Stimulated activated CD8-positive, alpha-beta memory T cell treated with anti-CD3 and anti-CD28 coated beads, Interleukin-4, amount 100 ng/mL, for 48 hours (primary cell): ENCODE measurements around the gene GOLGA3.
A peak's percentile ranks its signal among the peaks of the same experiment; 100 is the strongest.
"Not testable (repeated sequence)": the region's sequence is repeated elsewhere in the genome, so short reads cannot be mapped to it uniquely, and the experiment has no call there.

Source experiments
- DNase-seq: peaks from one replicate; pipeline ENCODE4 v3.0.0-alpha.2; 2020

The GOLGA3 gene

GRCh38 chr12:132776816-132777568, 51.7 kb downstream of the GOLGA3 start:
- DNase-seq, result no peak

GRCh38 chr12:132776230-132776625, 52.4 kb downstream of the GOLGA3 start:
- DNase-seq, result not testable (repeated sequence)

GRCh38 chr12:132775502-132776229, 53.0 kb downstream of the GOLGA3 start:
- no peak for DNase-seq

- DNase-seq, result no peak
Measured at GRCh38 chr12:132774646-132775275, 53.9 kb downstream of the GOLGA3 start.

GRCh38 chr12:132774159-132774558, 54.5 kb downstream of the GOLGA3 start:
- no peak for DNase-seq

GRCh38 chr12:132773077-132773955, 55.4 kb downstream of the GOLGA3 start:
- DNase-seq, result no peak

- no peak for DNase-seq
Measured at GRCh38 chr12:132772606-132773005, 56.1 kb downstream of the GOLGA3 start.

- peak; percentile 36 for DNase-seq
Measured at GRCh38 chr12:132771126-132771838, 57.4 kb downstream of the GOLGA3 start.

- DNase-seq, result no peak
Measured at GRCh38 chr12:132766380-132767085, 62.1 kb downstream of the GOLGA3 start.

- DNase-seq, result no peak
Measured at GRCh38 chr12:132765361-132765760, 63.3 kb downstream of the GOLGA3 start.

GRCh38 chr12:132764231-132764630, 64.4 kb downstream of the GOLGA3 start:
- DNase-seq, result no peak

GRCh38 chr12:132761921-132762583, 66.6 kb downstream of the GOLGA3 start:
- DNase-seq, result peak; percentile 87

- DNase-seq, result peak; percentile 81
Measured at GRCh38 chr12:132761032-132761920, 67.4 kb downstream of the GOLGA3 start, which contains the start of gene ANKLE2. Gene ANKLE2, minus strand, starts transcription at chr12:132761832. Its CDS starts 34 bp downstream, at chr12:132761798.

- no peak for DNase-seq
Measured at GRCh38 chr12:132759359-132759758, 69.3 kb downstream of the GOLGA3 start.

- not testable (repeated sequence) for DNase-seq
Measured at GRCh38 chr12:132758825-132759224, 69.8 kb downstream of the GOLGA3 start.

- no peak for DNase-seq
Measured at GRCh38 chr12:132754160-132754932, 74.3 kb downstream of the GOLGA3 start.

- DNase-seq, result not testable (repeated sequence)
Measured at GRCh38 chr12:132753670-132754069, 75.0 kb downstream of the GOLGA3 start.

GRCh38 chr12:132748319-132748718, 80.3 kb downstream of the GOLGA3 start:
- DNase-seq, result no peak

- no peak for DNase-seq
Measured at GRCh38 chr12:132747896-132748295, 80.8 kb downstream of the GOLGA3 start.
